ENCODE measurements around the gene C1orf226. TPM values are rescaled to one million over a fixed set of nuclear protein-coding genes. Genes with fewer than 3 reads are reported as not detected.

The C1orf226 gene, protein sequence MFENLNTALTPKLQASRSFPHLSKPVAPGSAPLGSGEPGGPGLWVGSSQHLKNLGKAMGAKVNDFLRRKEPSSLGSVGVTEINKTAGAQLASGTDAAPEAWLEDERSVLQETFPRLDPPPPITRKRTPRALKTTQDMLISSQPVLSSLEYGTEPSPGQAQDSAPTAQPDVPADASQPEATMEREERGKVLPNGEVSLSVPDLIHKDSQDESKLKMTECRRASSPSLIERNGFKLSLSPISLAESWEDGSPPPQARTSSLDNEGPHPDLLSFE
- total RNA-seq = under 0.01 and 0.86 TPM in 2 replicates

DNA sequence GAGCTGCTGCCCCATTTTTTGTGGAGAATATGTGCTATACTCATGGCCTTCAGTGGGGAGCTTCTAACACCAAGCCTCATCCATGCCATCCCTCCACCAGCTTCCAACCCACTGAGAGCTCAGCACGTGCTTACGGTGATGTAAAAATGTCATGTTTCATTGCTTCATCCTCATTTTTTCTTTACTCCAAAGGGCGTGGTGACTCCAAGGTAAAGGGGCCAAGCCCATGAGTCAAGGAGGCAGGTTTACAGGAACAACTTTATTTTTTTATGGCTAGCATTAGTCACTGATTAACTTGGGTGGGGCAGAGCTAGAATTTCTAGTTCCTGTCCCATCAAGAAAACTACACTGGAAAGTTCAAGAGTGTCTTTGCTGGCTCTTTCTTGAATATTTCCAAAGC lies at the start of gene C1orf226:
C1orf226 (plus strand) TSS at position 346 of the 400 bp plus-strand sequence. CDS start 174 bp downstream, outside the sequence.
- DNase-seq (ENCODE audit: low read depth) = no peak
- TF ChIP-seq, protein P1, sequence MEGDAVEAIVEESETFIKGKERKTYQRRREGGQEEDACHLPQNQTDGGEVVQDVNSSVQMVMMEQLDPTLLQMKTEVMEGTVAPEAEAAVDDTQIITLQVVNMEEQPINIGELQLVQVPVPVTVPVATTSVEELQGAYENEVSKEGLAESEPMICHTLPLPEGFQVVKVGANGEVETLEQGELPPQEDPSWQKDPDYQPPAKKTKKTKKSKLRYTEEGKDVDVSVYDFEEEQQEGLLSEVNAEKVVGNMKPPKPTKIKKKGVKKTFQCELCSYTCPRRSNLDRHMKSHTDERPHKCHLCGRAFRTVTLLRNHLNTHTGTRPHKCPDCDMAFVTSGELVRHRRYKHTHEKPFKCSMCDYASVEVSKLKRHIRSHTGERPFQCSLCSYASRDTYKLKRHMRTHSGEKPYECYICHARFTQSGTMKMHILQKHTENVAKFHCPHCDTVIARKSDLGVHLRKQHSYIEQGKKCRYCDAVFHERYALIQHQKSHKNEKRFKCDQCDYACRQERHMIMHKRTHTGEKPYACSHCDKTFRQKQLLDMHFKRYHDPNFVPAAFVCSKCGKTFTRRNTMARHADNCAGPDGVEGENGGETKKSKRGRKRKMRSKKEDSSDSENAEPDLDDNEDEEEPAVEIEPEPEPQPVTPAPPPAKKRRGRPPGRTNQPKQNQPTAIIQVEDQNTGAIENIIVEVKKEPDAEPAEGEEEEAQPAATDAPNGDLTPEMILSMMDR (IDR thresholded peaks at IDR 0.05; ENCODE audit: insufficient read depth, low read depth, low read length) = no peak
- no peak within 1 kb of the TSS for H3K4me3 ChIP-seq (ENCODE audit: low read depth, low read length)

DNA sequence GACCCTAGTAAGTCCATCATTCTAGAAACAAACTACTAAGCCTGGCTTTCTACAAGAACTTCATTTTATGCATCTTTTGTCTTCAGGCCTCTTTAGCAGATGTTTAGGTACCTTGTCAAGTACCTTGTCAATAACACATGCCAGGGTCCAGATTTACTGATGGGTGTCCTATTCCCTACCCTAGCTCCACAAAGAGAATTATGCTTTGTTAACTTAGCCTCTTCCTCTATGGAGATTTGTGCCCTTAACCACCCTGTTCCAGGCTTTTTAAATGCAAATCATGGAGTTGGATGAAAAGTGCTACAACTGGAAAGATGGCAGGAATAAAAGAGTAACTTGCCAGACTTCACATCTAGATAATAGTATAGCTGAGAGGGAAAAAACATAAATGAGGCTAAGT lies 47.5 kb upstream of the C1orf226 start:
- TF ChIP-seq, protein P1 (IDR thresholded peaks at IDR 0.05; ENCODE audit: insufficient read depth, low read depth, low read length) = no peak
- H3K4me3 ChIP-seq (ENCODE audit: low read depth, low read length) = no peak overlapping the region
- no peak for DNase-seq (ENCODE audit: low read depth)

DNA sequence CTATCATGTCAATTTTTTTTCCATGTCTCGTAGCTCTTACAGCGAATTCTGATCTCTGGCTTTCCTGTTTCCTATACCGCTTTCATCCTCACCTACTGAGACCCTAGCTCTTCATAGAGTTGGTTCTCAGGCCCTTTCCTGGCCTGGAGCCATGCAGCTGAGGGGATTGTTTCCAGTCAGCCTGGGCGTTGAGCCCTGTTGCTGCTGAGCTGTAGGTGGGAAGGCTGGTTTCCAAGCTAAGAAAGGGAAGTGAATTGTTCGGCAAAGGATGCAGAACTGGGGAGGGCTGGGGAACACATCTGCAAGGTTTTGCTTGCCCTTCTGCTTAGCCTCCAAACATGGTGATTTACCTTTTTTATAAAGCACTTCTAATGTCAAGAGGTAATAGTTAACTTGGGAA lies 46.4 kb upstream of the C1orf226 start:
- TF ChIP-seq, protein P1 (IDR thresholded peaks at IDR 0.05; ENCODE audit: insufficient read depth, low read depth, low read length) = no peak
- no peak overlapping the region for H3K4me3 ChIP-seq (ENCODE audit: low read depth, low read length)
- no peak for DNase-seq (ENCODE audit: low read depth)

DNA sequence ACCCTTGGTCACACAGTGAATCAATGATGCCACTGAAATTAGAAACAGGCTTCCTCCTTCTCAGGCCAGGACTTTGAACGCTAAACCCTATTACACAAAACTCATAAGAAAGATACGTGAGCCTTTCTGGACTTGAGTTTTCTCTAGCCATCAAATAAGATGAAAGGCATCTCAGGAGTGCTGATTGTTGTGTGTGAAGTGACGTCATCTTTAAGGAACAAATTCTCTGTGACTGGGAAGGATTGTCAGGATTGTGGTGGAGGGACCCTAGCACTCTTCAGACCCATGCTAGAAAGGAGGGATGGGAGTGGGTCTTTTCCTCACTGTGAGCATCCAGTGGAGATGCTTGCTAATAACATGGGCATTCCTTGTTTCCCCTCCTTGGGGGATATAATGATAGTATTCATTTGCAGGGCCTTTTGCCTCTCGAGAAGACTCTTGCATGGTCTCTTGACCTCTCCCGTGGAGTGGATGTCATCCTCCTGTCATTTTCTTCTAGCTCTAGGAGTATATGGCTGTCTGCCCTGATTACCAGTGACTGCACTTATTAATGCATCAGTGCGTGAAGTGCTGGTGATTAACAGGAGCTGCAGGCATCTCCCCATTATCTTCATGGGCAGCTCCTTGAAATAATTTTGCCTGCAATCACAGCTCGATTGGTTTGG lies 44.8 kb upstream of the C1orf226 start:
- TF ChIP-seq, protein P1 (IDR thresholded peaks at IDR 0.05; ENCODE audit: insufficient read depth, low read depth, low read length) = no peak
- DNase-seq (ENCODE audit: low read depth) = no peak
- H3K4me3 ChIP-seq (ENCODE audit: low read depth, low read length) = no peak overlapping the region

DNA sequence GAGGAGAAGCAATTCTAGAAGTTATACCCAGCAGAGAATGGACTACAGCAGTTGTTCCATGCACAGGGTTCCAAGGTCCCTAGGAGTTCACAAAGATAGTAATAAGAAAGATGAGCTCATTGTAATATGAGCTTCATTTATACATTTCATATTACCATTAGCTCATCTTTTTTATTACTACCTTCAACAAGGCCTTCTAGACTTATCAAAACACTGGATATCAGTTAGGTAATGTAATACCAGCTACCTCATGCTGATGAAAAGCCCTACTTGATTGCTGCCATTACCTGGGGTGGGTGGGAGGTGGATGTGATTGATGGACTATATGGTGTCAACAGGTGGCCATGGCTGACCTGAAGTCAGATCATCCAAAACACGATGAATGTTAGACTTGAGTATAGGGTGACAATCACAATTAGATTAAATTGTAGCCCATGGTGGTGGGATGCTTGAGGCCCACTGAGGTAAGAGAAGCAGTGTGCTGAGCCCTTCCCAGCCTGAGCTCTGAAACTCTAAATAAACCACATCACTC lies 39.0 kb upstream of the C1orf226 start:
- no peak for DNase-seq (ENCODE audit: low read depth)
- no peak overlapping the region for H3K4me3 ChIP-seq (ENCODE audit: low read depth, low read length)
- TF ChIP-seq, protein P1 (IDR thresholded peaks at IDR 0.05; ENCODE audit: insufficient read depth, low read depth, low read length) = no peak

DNA sequence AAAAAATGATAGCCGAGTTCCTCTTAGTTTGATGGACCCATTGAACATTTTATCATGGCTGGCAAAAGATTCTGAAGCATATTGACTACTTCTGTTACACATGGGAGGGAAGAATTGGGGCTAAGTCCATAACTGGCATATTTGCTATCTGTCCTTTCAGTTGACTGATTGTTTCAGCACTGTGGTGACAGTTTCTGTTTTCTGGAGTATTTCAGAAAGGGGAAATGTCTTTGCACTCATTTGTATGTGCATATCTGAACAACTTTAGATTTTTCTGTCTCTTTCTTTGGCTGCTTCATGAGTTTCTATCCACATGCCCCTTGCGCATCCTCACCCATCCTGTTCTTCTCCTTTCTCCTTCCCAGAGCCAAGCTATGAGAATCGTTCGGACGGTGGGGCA lies 38.1 kb upstream of the C1orf226 start:
- no peak overlapping the region for H3K4me3 ChIP-seq (ENCODE audit: low read depth, low read length)
- TF ChIP-seq, protein P1 (IDR thresholded peaks at IDR 0.05; ENCODE audit: insufficient read depth, low read depth, low read length) = no peak
- no peak for DNase-seq (ENCODE audit: low read depth)

All from fibroblast of villous mesenchyme (primary cell).